Adrenal gland (tissue), 5 donors: ENCODE results near the gene PDCD10.

ENCODE experiments used
- CTCF ChIP-seq, 6 experiments: fragments of 450-650 bp in 4 of 6; fragments of 200-600 bp in 2 of 6; sonication (generic) in 1 of 6; IDR thresholded peaks; 1 replicate in 5 of 6; 2 replicates in 1 of 6; pipeline versions ENCODE4 v1.5.1 to v1.8.0; 2016 to 2021; ENCODE audit warnings: antibody characterized with exemption in 6 of 6, mild to moderate bottlenecking in 2 of 6, moderate library complexity in 1 of 6
- POLR2A ChIP-seq, 2 donors: fragments of 450-650 bp; IDR thresholded peaks; one replicate each; pipeline ENCODE4 v1.6.1; 2017; ENCODE audit warnings: antibody characterized with exemption in 2 of 2, mild to moderate bottlenecking in 2 of 2, moderate library complexity in 1 of 2
- donor health status: DM: no; HTN: no; CAD: no.

DNA sequence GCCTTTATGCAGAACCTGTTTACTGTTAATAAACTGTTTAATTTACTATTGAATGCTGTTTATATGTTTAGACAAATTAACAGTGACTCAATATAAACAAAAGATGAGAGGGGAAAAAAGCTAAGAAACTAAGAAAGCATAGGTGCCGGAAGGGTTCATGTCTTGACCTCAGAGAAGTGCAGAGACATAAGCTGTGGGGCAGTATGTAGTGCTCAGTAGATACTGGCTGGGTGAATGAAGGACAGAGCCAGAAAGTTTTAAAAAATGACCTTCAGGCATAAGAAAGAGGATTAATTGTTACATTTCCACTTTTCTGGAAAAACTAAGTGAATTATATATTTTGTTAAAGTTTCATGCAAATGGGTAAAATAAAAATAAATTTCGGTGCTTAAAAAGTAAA is 15.0 kb upstream of the PDCD10 start:
- no peak for TF ChIP-seq CTCF (IDR thresholded peaks at IDR 0.05)
- TF ChIP-seq POLR2A (IDR thresholded peaks at IDR 0.05) = no peak
